GM12872 (cell line): ENCODE measurements around the gene PHACTR3.

Source experiments
- CTCF ChIP-seq: IDR thresholded peaks from 3 replicates; pipeline ENCODE4 v1.5.1; 2011; ENCODE audit warnings: low read depth, mild to moderate bottlenecking, low read length, moderate library complexity; ENCODE audit not compliant: insufficient read depth

Gene PHACTR3

DNA sequence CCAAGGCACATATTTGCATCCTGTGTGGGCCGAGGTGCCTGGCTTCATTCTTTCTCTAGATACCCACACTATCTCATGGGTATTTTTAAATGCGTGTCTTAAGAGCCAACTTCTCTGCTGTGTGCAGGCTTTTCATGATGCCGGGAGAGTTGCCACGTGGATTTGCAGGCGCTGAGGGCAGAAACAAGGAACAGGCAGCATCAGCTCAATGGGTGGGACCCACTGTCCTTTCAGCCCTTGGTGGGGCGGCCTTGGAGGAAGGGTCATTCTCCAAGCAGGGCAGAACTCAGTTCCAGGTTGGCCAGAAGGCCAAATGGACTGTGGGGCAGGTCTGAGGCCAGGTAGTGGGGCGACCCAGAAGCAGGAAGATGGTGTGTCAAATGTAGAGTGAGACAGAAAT, 84.7 kb downstream of the PHACTR3 start:
- no peak for TF ChIP-seq CTCF

GRCh38 chr20:59690101-59690500, 85.8 kb downstream of the PHACTR3 start:
- TF ChIP-seq CTCF, result no peak

DNA sequence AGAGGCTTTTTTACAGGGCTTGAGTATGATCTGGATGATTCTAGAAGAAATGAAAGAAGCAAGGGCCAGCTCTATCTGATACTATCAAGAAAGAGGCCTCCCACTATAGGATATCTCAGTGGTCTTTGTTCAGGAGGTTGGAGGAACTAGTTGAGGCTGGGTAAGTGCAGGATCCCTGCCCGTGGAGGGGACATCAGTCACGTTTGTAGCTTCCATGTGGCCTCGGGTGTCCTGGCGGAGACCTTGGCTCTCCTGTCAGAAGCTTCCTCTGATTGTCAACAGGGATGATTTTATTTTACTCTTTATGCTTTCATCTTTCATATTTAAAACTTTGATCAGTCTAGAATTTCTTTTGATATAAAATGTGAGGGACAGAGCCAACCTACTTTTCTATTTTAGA, 86.6 kb downstream of the PHACTR3 start:
- no peak for TF ChIP-seq CTCF

- TF ChIP-seq CTCF, result no peak
Observed at GRCh38 chr20:59692139-59692538, 87.8 kb downstream of the PHACTR3 start.

DNA sequence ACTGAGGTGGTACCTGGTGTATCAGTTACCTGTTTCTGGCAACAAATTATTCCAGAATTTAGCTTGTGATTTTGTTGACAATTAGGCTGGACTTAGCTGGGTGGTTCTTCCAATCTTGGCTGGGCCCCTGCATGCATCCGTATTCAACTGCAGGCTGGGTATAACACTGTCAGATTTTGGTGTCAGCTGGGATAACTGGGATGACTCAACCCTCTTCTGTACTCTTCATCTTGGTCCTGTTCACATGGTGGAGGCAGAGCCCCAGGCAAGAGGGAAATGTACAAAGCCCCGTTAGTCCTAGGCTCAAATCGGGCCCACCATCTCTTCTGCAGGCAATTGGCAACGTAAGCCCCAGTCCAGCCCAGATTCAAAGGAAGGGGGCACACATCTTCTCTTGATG, 89.2 kb downstream of the PHACTR3 start:
- TF ChIP-seq CTCF, result no peak

DNA sequence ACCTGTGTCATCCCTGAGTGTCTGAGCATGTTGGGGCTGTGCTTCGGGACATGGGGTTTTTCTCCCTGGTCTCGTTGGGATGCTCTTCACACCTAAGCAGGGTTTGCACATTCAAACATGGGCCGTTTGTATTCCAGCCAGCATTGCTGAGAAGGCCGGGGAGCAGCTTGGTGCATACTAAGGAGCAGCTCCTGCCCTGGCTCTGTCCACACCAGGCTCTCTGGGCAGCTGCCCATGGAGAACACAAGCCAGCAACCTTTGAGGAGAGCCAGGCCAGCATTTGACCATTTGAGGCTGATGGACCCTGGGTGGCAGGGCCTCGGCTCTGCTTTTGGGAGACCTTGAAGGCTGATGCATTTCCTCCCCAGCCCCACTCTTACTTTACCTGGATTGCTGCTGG, 92.1 kb downstream of the PHACTR3 start:
- TF ChIP-seq CTCF, result no peak

- TF ChIP-seq CTCF, result no peak
Observed at GRCh38 chr20:59697068-59697467, 92.7 kb downstream of the PHACTR3 start.

DNA sequence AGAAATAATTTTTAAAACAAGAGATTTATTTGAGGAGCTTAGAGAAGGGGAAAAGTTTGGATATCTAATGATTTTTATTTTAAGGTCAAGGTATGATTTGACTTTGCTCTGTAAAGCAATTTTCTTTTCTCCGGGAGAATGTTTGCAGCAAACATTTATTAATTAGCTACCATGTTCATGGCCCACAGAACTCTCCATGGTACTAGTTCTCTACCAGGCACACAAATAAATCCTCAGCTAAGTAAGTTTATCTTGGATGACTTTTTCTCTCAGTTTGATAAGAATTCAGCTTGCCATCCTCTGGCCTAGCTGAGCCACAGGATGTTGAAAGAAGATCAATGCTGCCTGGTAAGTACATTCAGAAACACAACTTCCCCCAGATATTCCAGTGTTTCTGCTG, 94.3 kb downstream of the PHACTR3 start:
- TF ChIP-seq CTCF, result no peak
